PFSK-1 (cell line): ENCODE results near the gene CTBP1.

Source experiments
- FOXP2 ChIP-seq: optimal IDR thresholded peaks from 2 replicates; pipeline ENCODE3; 2011; ENCODE audit warnings: borderline replicate concordance, control low read depth, inconsistent platforms; ENCODE audit not compliant: insufficient read depth; ENCODE audit errors: extremely low read length, extremely low read depth
- POLR2AphosphoS5 ChIP-seq: IDR thresholded peaks from 2 replicates; pipeline ENCODE4 v1.6.1; 2012; ENCODE audit warnings: low read depth, mild to moderate bottlenecking, control low read depth, low read length, moderate library complexity
- REST ChIP-seq, 2 experiments: IDR thresholded peaks; 2 replicates each; pipeline versions ENCODE4 v1.6.1 to v1.8.0; 2011 to 2012; ENCODE audit warnings: low read depth in 2 of 2, low read length in 2 of 2, control low read depth in 1 of 2, inconsistent platforms in 1 of 2, mild to moderate bottlenecking in 1 of 2, moderate library complexity in 1 of 2; ENCODE audit not compliant: insufficient read depth in 1 of 2
- SIN3A ChIP-seq: IDR thresholded peaks from 2 replicates; pipeline ENCODE4 v1.6.1; 2012; ENCODE audit warnings: mild to moderate bottlenecking, low read length, moderate library complexity, borderline replicate concordance; ENCODE audit not compliant: insufficient read depth
- TAF1 ChIP-seq: IDR thresholded peaks from 2 replicates; pipeline ENCODE4 v1.6.1; 2012; ENCODE audit warnings: low read length, control low read depth, borderline replicate concordance; ENCODE audit not compliant: insufficient read depth

DNA sequence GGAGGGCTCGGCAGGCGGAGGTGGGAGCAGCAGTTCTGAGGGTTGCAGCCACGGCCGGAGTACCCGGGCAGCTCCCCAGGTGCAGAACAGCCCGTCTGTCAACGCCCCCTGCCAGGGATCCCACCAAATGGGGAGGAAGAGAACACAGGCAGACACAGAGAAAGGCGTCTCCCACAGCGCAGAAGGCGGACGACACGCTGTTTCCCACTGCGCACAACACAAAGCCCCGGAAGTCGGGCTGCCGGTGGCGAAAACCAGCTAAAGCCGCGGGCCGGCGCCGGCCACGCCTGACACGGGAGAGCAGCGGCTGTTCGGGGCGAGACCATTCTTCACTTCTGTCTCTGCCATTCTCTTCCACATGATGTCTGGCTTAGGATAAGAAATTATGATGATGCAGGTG, 31.6 kb downstream of the CTBP1 start:
- TF ChIP-seq TAF1 (no peak), REST (IDR thresholded peaks at IDR 0.05; ENCODE audit: insufficient read depth in 1 of 2, low read depth in 2 of 2, low read length in 2 of 2) (no peak), SIN3A (no peak), POLR2AphosphoS5 (no peak), FOXP2 (no peak)
